RWPE1 (cell line): ENCODE measurements around the gene KRTAP9-8.
"Not testable (repeated sequence)": the region's sequence is repeated elsewhere in the genome, so short reads cannot be mapped to it uniquely, and the experiment has no call there.

Experiments
- CTCF ChIA-PET: fragments of 350-600 bp; sonication (Branson Sonifier 250); formaldehyde crosslinking; extraction: SDS; loops from one replicate; lab custom pipeline; 2021; lab: Yijun Ruan, JAX
- POLR2A ChIA-PET: fragments of 400-600 bp; formaldehyde crosslinking; extraction: SDS; loops from one replicate; lab custom pipeline; 2020; ENCODE audit warnings: antibody characterized with exemption; ENCODE audit not compliant: low non-redundant PET; lab: Yijun Ruan, JAX
- DNase-seq: peaks from one replicate; pipeline ENCODE4 v3.0.0; 2012; ENCODE audit warnings: low spot score
- H3K27ac ChIP-seq: fragments of 450-650 bp; 2 replicates; pipeline ENCODE4 v1.5.1; 2017
- TF ChIP-seq, protein P1 (sequence below): fragments of 450-650 bp; conservative IDR thresholded peaks from 2 replicates; pipeline ENCODE4 v1.5.1; 2017; ENCODE audit warnings: low read depth, mild to moderate bottlenecking

The KRTAP9-8 gene

GRCh38 chr17:41251261-41251660 lies 13.5 kb downstream of the KRTAP9-8 start:
- TF ChIP-seq, protein P1, sequence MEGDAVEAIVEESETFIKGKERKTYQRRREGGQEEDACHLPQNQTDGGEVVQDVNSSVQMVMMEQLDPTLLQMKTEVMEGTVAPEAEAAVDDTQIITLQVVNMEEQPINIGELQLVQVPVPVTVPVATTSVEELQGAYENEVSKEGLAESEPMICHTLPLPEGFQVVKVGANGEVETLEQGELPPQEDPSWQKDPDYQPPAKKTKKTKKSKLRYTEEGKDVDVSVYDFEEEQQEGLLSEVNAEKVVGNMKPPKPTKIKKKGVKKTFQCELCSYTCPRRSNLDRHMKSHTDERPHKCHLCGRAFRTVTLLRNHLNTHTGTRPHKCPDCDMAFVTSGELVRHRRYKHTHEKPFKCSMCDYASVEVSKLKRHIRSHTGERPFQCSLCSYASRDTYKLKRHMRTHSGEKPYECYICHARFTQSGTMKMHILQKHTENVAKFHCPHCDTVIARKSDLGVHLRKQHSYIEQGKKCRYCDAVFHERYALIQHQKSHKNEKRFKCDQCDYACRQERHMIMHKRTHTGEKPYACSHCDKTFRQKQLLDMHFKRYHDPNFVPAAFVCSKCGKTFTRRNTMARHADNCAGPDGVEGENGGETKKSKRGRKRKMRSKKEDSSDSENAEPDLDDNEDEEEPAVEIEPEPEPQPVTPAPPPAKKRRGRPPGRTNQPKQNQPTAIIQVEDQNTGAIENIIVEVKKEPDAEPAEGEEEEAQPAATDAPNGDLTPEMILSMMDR: no peak
- ChIA-PET CTCF (no interaction called here), POLR2A (no interaction called here)
- H3K27ac ChIP-seq: no peak overlapping the region
- DNase-seq: no peak

DNA sequence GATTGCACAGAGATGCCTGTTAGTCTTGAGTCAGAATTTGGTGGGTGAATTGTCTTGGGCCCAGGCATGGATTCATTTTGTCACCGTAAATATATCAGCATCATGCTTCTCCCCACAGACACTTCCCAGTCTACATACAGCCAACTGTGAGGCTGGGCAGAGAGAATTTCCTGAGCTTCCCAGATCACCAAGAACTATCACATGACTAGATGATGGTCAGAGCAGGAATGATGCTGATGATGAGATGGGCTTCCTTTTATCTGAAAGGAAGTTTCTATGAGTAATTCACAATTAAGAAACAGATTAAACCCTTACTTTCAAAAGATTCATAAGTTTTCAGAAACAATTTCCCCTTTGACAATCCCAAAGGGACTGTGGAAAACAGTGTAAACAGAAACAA lies 17.1 kb downstream of the KRTAP9-8 start:
- TF ChIP-seq, protein P1: no peak
- DNase-seq: no peak
- POLR2A ChIA-PET: no interaction called here
- H3K27ac ChIP-seq: no peak overlapping the region
- CTCF ChIA-PET: no interaction called here

DNA sequence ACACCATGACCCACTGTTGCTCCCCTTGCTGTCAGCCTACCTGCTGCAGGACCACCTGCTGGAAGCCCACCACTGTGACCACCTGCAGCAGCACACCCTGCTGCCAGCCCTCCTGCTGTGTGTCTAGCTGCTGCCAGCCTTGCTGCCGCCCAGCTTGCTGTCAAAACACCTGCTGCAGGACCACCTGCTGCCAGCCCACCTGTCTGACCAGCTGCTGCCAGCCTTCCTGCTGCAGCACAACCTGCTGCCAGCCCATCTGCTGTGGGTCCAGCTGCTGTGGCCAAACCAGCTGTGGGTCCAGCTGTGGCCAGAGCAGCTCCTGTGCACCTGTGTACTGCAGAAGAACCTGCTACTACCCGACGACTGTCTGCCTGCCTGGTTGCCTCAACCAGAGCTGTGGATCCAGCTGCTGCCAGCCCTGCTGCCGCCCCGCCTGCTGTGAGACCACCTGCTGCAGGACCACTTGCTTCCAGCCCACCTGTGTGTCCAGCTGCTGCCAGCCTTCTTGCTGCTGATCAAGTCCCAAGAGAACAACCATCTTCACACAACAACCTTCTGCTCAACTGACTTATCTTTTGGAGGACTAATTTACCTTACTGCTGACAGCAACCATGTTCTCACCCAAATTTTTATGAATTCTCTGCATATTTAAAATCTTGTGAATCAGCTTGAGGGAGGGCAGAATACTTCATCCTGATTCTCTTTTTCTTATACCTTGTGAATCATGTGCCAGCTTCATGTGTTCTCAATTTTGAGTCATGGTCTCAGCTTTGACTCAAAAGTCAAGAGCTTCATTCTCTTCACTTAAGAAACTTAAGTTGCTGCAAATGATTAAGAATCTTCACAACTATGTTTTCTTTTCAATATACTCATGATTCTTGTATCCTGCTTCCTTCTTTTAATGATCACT lies 17.8 kb downstream of the KRTAP9-8 start, which contains the start of gene KRTAP9-9:
TSS of gene KRTAP9-9 (plus strand) at position 4 of the 910 bp plus-strand sequence.
- CTCF ChIA-PET, DNase-seq, H3K27ac ChIP-seq, POLR2A ChIA-PET: not testable (repeated sequence)

DNA sequence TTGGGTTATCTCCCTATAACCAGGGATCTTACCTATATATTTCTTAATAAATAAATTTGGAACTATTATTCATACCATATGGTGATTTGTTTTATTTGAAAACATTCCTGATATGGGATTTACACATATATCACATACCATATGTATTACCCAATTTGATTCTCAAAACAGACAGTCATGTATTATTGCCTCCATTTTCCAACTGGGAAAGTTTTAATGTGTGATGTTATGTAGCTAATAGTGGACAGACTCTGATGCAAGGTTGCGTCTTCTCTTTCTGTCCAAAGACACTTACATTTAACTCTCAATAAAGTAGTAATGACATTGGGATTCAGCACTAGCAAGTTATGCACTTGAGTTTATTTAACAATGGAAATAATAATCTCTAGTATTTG lies 18.5 kb downstream of the KRTAP9-8 start:
- CTCF ChIA-PET: no interaction called here
- POLR2A ChIA-PET: no interaction called here
- TF ChIP-seq, protein P1: no peak
- no peak for DNase-seq
- H3K27ac ChIP-seq: no peak overlapping the region

DNA sequence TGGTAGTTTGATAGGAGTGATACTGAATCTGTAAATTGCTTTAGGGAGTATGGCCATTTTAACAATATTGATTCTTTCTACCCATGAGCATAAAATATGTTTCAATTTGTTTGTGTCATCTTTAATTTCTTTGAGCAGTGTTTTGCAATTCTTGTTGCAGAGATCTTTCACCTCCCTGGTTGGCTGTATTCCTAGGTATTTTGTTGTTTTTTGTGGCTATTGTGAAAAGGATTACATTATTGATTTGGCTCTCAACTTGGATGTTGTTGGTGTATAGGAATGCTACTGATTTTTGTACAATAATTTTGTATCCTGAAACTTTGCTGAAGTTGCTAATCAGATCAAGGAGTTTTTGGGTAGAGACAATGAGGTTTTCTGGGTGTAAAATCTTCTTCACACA lies 20.6 kb downstream of the KRTAP9-8 start:
- no peak overlapping the region for H3K27ac ChIP-seq
- TF ChIP-seq, protein P1: no peak
- CTCF ChIA-PET: no interaction called here
- no peak for DNase-seq
- POLR2A ChIA-PET: no interaction called here

- no peak for DNase-seq
- ChIA-PET POLR2A (no interaction called here), CTCF (no interaction called here)
- TF ChIP-seq, protein P1: no peak
- no peak overlapping the region for H3K27ac ChIP-seq
Measured at GRCh38 chr17:41263212-41263611, 25.4 kb downstream of the KRTAP9-8 start.

DNA sequence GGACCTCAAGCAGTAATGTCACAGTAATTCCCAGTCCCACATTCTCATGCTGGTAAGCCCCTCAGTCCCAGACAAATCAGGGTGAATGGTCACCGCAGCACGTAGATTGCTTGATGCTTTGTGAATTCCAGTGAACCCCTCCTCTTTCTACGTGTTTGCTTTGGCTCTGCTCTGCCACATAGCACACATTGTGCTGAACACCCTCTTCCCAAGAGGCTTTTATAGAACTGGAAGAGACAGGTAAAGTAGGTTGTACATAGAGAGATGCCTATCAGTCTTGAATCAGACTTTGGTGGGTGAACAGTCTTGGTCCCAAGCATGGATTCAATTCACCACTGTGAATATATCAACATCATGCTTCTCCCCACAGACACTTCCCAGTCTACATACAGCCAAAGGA lies 26.8 kb downstream of the KRTAP9-8 start:
- ChIA-PET POLR2A (no interaction called here), CTCF (no interaction called here)
- H3K27ac ChIP-seq: no peak overlapping the region
- DNase-seq: no peak
- TF ChIP-seq, protein P1: no peak
